ENCODE data around the gene PSMB7.

The PSMB7 gene

DNA sequence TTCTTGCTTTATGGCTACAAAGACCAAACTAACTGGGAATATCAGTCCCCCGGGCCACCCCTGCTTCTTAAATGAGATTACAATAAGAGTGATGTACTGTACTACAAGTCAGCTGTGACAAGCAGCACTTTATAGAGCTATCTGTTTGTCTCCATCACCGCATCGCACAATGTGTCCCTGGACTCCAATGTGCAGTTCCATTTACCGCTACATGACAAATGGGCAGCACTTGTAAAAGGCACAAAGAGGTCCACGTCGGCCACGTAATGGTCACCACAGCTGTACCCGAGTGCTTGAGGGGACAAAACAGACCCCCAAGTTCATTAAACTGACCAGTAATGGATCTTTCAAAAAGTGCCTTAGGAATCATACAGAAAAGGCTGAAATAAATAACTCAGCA lies 54.1 kb downstream of the PSMB7 start:
- no peak for DNase-seq (ENCODE audit: low read depth)
- TF ChIP-seq, protein P1, sequence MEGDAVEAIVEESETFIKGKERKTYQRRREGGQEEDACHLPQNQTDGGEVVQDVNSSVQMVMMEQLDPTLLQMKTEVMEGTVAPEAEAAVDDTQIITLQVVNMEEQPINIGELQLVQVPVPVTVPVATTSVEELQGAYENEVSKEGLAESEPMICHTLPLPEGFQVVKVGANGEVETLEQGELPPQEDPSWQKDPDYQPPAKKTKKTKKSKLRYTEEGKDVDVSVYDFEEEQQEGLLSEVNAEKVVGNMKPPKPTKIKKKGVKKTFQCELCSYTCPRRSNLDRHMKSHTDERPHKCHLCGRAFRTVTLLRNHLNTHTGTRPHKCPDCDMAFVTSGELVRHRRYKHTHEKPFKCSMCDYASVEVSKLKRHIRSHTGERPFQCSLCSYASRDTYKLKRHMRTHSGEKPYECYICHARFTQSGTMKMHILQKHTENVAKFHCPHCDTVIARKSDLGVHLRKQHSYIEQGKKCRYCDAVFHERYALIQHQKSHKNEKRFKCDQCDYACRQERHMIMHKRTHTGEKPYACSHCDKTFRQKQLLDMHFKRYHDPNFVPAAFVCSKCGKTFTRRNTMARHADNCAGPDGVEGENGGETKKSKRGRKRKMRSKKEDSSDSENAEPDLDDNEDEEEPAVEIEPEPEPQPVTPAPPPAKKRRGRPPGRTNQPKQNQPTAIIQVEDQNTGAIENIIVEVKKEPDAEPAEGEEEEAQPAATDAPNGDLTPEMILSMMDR (IDR thresholded peaks at IDR 0.05; ENCODE audit: control insufficient read depth, insufficient read depth, low read depth, low read length, missing control alignments) = no peak
- H3K4me3 ChIP-seq (ENCODE audit: control insufficient read depth, low read depth, low read length) = no peak overlapping the region

- TF ChIP-seq, protein P1 (IDR thresholded peaks at IDR 0.05; ENCODE audit: control insufficient read depth, insufficient read depth, low read depth, low read length, missing control alignments) = no peak
- H3K4me3 ChIP-seq (ENCODE audit: control insufficient read depth, low read depth, low read length) = no peak overlapping the region
- no peak for DNase-seq (ENCODE audit: low read depth)
Measured at GRCh38 chr9:124359855-124360678, 55.2 kb downstream of the PSMB7 start.

- no peak overlapping the region for H3K4me3 ChIP-seq (ENCODE audit: control insufficient read depth, low read depth, low read length)
- TF ChIP-seq, protein P1 (IDR thresholded peaks at IDR 0.05; ENCODE audit: control insufficient read depth, insufficient read depth, low read depth, low read length, missing control alignments) = no peak
- no peak for DNase-seq (ENCODE audit: low read depth)
Measured at GRCh38 chr9:124359426-124359825, 55.8 kb downstream of the PSMB7 start.

- TF ChIP-seq, protein P1 (IDR thresholded peaks at IDR 0.05; ENCODE audit: control insufficient read depth, insufficient read depth, low read depth, low read length, missing control alignments) = no peak
- H3K4me3 ChIP-seq (ENCODE audit: control insufficient read depth, low read depth, low read length) = no peak overlapping the region
- DNase-seq (ENCODE audit: low read depth) = no peak
Measured at GRCh38 chr9:124358631-124359030, 56.6 kb downstream of the PSMB7 start.

- TF ChIP-seq, protein P1 (IDR thresholded peaks at IDR 0.05; ENCODE audit: control insufficient read depth, insufficient read depth, low read depth, low read length, missing control alignments) = no peak
- no peak for DNase-seq (ENCODE audit: low read depth)
- no peak overlapping the region for H3K4me3 ChIP-seq (ENCODE audit: control insufficient read depth, low read depth, low read length)
Measured at GRCh38 chr9:124357721-124358361, 57.4 kb downstream of the PSMB7 start.

DNA sequence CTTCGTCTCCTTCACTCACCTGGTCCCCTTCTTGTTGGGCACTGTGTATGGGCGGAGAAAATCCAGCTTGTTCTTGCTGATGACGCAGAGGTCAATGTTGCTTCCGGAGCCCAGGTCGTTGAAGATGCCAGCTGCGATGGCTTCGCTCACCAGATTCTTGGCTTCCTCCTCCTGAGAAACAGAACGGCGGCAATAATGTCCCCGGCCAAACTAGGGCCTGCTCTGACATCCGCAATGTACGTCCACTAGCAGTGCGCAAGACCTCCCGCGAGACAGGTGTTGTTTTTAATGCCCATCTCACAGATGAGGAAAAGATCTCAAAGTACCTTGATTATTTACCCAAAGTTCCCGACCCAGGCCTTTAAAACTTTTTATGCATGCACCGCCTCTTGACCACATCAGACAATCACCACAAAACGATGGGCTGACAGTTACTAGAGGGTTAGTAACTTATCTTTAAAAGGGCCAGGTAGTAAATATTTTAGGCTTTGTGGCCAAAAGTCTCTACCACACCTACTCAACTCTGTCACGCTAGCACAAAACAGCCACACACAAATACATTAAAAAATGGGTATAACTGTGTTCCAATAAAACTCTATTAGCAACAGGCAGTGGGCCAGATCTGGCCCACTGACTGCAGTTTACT lies 58.4 kb downstream of the PSMB7 start:
- no peak for DNase-seq (ENCODE audit: low read depth)
- TF ChIP-seq, protein P1 (IDR thresholded peaks at IDR 0.05; ENCODE audit: control insufficient read depth, insufficient read depth, low read depth, low read length, missing control alignments) = no peak
- H3K4me3 ChIP-seq (ENCODE audit: control insufficient read depth, low read depth, low read length) = no peak overlapping the region
